Measurements from ENCODE around the gene LHX6. TPM values are rescaled to one million over a fixed set of nuclear protein-coding genes. Genes with fewer than 3 reads are reported as not detected.

LHX6 gene
- total RNA-seq, 4 donors from 2014 or later = 2.5 to 15.0 (median 6.5) TPM

- no peak overlapping the region for H3K27ac ChIP-seq
- peaks cover 0 to 81% of the 10 kb centered on the region in 2 donors for H3K27me3 ChIP-seq
- H3K4me1 ChIP-seq = peaks cover 0 to 16% (median 10%) of the 10 kb centered on the region in 4 donors
- no peak for DNase-seq (ENCODE audit: low spot score in 2 of 2)
- H3K9me3 ChIP-seq = no peaks in the 10 kb centered on the region
- H3K36me3 ChIP-seq = no peaks in the 10 kb centered on the region
- H3K4me3 ChIP-seq = no peak overlapping the region
- 72 to 83% methylated on average over 7 of the region's 7 CpGs for WGBS, 2 donors
- no peak for TF ChIP-seq EP300 (IDR thresholded peaks at IDR 0.05)
- TF ChIP-seq POLR2A (IDR thresholded peaks at IDR 0.05) = no peak
- TF ChIP-seq CTCF (IDR thresholded peaks at IDR 0.05) = no peak
These were observed 16.2 kb downstream of the LHX6 start for GRCh38 chr9:122212473-122213004.

GRCh38 chr9:122209451-122209850 lies 19.3 kb downstream of the LHX6 start:
- 91 to 94% methylated on average over 6 to 12 of the region's 12 CpGs for WGBS, 2 donors
- TF ChIP-seq POLR2A (IDR thresholded peaks at IDR 0.05) (no peak), CTCF (IDR thresholded peaks at IDR 0.05) (no peak), EP300 (IDR thresholded peaks at IDR 0.05) (no peak)
- H3K4me3 ChIP-seq = no peak overlapping the region
- H3K27me3 ChIP-seq = peaks cover 0 to 50% of the 10 kb centered on the region in 2 donors
- DNase-seq (ENCODE audit: low spot score in 2 of 2) = no peak
- H3K27ac ChIP-seq = no peak overlapping the region
- H3K36me3 ChIP-seq = no peaks in the 10 kb centered on the region
- H3K9me3 ChIP-seq = no peaks in the 10 kb centered on the region
- peaks cover 0 to 23% (median 10%) of the 10 kb centered on the region in 4 donors for H3K4me1 ChIP-seq

- TF ChIP-seq CTCF (IDR thresholded peaks at IDR 0.05) (no peak), POLR2A (IDR thresholded peaks at IDR 0.05) (no peak), EP300 (IDR thresholded peaks at IDR 0.05) (no peak)
- no peak overlapping the region for H3K4me3 ChIP-seq
- H3K9me3 ChIP-seq = no peaks in the 10 kb centered on the region
- DNase-seq (ENCODE audit: low spot score in 2 of 2) = no peak
- no peaks in the 10 kb centered on the region for H3K36me3 ChIP-seq
- H3K27ac ChIP-seq = no peak overlapping the region
- WGBS, 2 donors = 51 to 64% methylated on average over 9 of the region's 9 CpGs
- peaks cover 0 to 9% (median 0%) of the 10 kb centered on the region in 4 donors for H3K4me1 ChIP-seq
- peaks cover 0 to 27% of the 10 kb centered on the region in 2 donors for H3K27me3 ChIP-seq
These were observed 21.7 kb downstream of the LHX6 start for GRCh38 chr9:122207096-122207495.

DNA sequence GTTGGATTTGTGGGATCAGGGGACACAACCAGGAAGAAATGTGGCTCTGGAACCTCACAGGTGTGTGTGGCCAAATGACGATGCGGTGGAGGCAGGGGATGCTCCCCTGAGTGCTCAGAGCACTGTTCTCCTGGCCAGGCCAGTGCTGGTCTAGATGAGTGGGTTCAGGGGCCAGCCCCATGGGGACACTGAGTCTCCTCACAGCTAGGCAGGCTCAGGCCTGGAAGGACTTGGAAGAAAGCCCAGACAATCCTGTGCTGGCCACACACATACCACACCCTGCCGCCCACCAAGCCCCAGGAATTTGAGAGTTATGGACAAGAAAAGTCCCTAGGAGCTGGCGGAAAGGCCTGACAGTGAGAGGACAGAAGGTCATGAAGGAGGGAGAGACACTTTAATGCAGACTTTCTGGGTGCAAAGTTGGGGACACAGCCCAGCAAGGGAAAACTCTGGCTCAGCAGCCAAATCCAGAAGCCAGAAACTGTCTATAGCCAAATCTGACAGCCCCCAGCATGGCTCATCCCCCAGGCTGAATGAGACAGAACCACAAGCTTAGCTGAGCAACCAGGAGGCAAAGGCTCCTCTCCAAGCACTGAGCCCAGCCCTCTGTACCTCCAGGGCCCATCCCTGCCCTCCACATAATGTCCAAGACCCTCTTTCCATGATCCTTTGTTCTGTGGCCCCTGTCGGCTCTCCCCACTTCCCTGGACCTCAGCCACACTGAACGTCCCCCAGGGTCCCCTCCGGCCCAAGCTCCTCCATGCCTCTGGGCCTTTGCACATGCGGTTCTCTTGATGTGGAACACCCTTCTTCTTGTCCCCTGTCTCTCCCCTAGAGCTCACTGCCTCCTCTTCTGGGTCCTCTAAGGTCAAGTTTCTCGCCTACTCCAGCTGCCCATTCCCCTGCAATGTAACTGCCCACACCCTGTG lies 22.4 kb downstream of the LHX6 start:
- WGBS, 2 donors = 63 to 68% methylated on average over 7 to 9 of the region's 9 CpGs
- no peak for TF ChIP-seq POLR2A (IDR thresholded peaks at IDR 0.05)
- TF ChIP-seq EP300 (IDR thresholded peaks at IDR 0.05) = no peak
- H3K27ac ChIP-seq = no peak overlapping the region
- DNase-seq (ENCODE audit: low spot score in 2 of 2) = no peak
- peaks cover 0 to 9% (median 0%) of the 10 kb centered on the region in 4 donors for H3K4me1 ChIP-seq
- no peak overlapping the region for H3K4me3 ChIP-seq
- H3K27me3 ChIP-seq = peaks cover 0 to 20% of the 10 kb centered on the region in 2 donors
- no peaks in the 10 kb centered on the region for H3K9me3 ChIP-seq
- H3K36me3 ChIP-seq = no peaks in the 10 kb centered on the region

GRCh38 chr9:122205176-122205575 lies 23.6 kb downstream of the LHX6 start:
- DNase-seq (ENCODE audit: low spot score in 2 of 2) = no peak
- H3K4me3 ChIP-seq = no peak overlapping the region
- H3K9me3 ChIP-seq = no peaks in the 10 kb centered on the region
- no peak for TF ChIP-seq EP300 (IDR thresholded peaks at IDR 0.05)
- no peak for TF ChIP-seq POLR2A (IDR thresholded peaks at IDR 0.05)
- no peak for TF ChIP-seq CTCF (IDR thresholded peaks at IDR 0.05)
- H3K36me3 ChIP-seq = no peaks in the 10 kb centered on the region
- 93 to 97% methylated on average over 8 of the region's 8 CpGs for WGBS, 2 donors
- H3K27ac ChIP-seq = no peak overlapping the region
- H3K27me3 ChIP-seq = peaks cover 0 to 10% of the 10 kb centered on the region in 2 donors
- H3K4me1 ChIP-seq = peaks cover 0 to 9% (median 0%) of the 10 kb centered on the region in 4 donors

Data from tibial nerve (tissue), 4 donors.